Stimulated activated effector memory CD8-positive, alpha-beta T cell treated with anti-CD3 and anti-CD28 coated beads, Interleukin-12 subunit alpha, Interleukin-12 subunit beta, amount 100 ng/mL, for 72 hours (primary cell): Measurements from ENCODE around the gene DCAF17.
"Not testable (repeated sequence)": the region's sequence is repeated elsewhere in the genome, so short reads cannot be mapped to it uniquely, and the experiment has no call there.

Experiments
- ATAC-seq: fragments of 150-1000 bp; cut with Tn5 transposase; 2 replicates; pipeline ENCODE4 v1.10.0; 2021
- DNase-seq, 2 donors: peaks; one replicate each; pipeline ENCODE4 v3.0.0; 2021 to 2022; ENCODE audit warnings: low spot score in 2 of 2
- H3K27ac Mint-ChIP-seq: one replicate; pipeline ENCODE4 v1.8.0; 2022; ENCODE audit warnings: mild to moderate bottlenecking, mixed read lengths
- H3K36me3 Mint-ChIP-seq: one replicate; pipeline ENCODE4 v1.8.0; 2022; ENCODE audit warnings: mild to moderate bottlenecking, mixed read lengths
- H3K4me1 Mint-ChIP-seq: one replicate; pipeline ENCODE4 v1.8.0; 2022; ENCODE audit warnings: mixed read lengths
- H3K4me3 Mint-ChIP-seq: one replicate; pipeline ENCODE4 v1.8.0; 2022; ENCODE audit warnings: mild to moderate bottlenecking, mixed read lengths
- H3K9me3 Mint-ChIP-seq: one replicate; pipeline ENCODE4 v1.8.0; 2022; ENCODE audit warnings: mixed read lengths

The DCAF17 gene

GRCh38 chr2:171470129-171470528 lies 36.1 kb downstream of the DCAF17 start:
- no peaks in the 10 kb centered on the region for H3K9me3 Mint-ChIP-seq
- no peak for ATAC-seq
- peaks cover 62% of the 10 kb centered on the region for H3K36me3 Mint-ChIP-seq
- H3K27ac Mint-ChIP-seq = no peak overlapping the region
- DNase-seq = no peak
- no peak overlapping the region for H3K4me3 Mint-ChIP-seq
- no peaks in the 10 kb centered on the region for H3K4me1 Mint-ChIP-seq

GRCh38 chr2:171475979-171476378 lies 42.0 kb downstream of the DCAF17 start:
- Mint-ChIP-seq H3K27ac (no peak overlapping the region), H3K4me3 (no peak overlapping the region), H3K4me1 (no peaks in the 10 kb centered on the region), H3K9me3 (no peaks in the 10 kb centered on the region), H3K36me3 (peaks cover 52% of the 10 kb centered on the region)
- no peak for ATAC-seq
- DNase-seq = no peak

GRCh38 chr2:171478345-171478744 lies 44.3 kb downstream of the DCAF17 start:
- Mint-ChIP-seq H3K36me3 (peaks cover 50% of the 10 kb centered on the region), H3K4me1 (peaks cover 8% of the 10 kb centered on the region), H3K27ac (no peak overlapping the region), H3K9me3 (no peaks in the 10 kb centered on the region), H3K4me3 (no peak overlapping the region)
- ATAC-seq = no peak
- DNase-seq = no peak

GRCh38 chr2:171479154-171479814 lies 45.3 kb downstream of the DCAF17 start:
- Mint-ChIP-seq H3K4me1 (peaks cover 8% of the 10 kb centered on the region), H3K9me3 (no peaks in the 10 kb centered on the region), H3K36me3 (peaks cover 43% of the 10 kb centered on the region), H3K4me3 (no peak overlapping the region), H3K27ac (no peak overlapping the region)
- ATAC-seq (peak; percentile 74), DNase-seq (no peak)

- Mint-ChIP-seq H3K36me3 (peaks cover 34% of the 10 kb centered on the region), H3K4me1 (peaks cover 19% of the 10 kb centered on the region)
Measured at GRCh38 chr2:171480908-171481307, 46.9 kb downstream of the DCAF17 start.

GRCh38 chr2:171482308-171482707 lies 48.3 kb downstream of the DCAF17 start:
- Mint-ChIP-seq H3K4me1 (peaks cover 19% of the 10 kb centered on the region), H3K27ac (peak overlapping the region; percentile 5), H3K36me3 (peaks cover 28% of the 10 kb centered on the region), H3K9me3 (no peaks in the 10 kb centered on the region), H3K4me3 (no peak overlapping the region)
- ATAC-seq = no peak
- no peak for DNase-seq

More at GRCh38 chr2:171480908-171481307, 46.9 kb downstream of the DCAF17 start:
- DNase-seq (no peak), ATAC-seq (no peak)
- Mint-ChIP-seq H3K27ac (no peak overlapping the region), H3K4me3 (no peak overlapping the region), H3K9me3 (no peaks in the 10 kb centered on the region)

- H3K4me3 Mint-ChIP-seq = no peak overlapping the region
- ATAC-seq (no peak), DNase-seq (no peak)
- no peaks in the 10 kb centered on the region for H3K9me3 Mint-ChIP-seq
- H3K4me1 Mint-ChIP-seq = peaks cover 19% of the 10 kb centered on the region
- peak overlapping the region; percentile 5 for H3K27ac Mint-ChIP-seq
- peaks cover 24% of the 10 kb centered on the region for H3K36me3 Mint-ChIP-seq
Measured at GRCh38 chr2:171482877-171483276, 48.9 kb downstream of the DCAF17 start.

- H3K4me3 Mint-ChIP-seq = no peak overlapping the region
- H3K4me1 Mint-ChIP-seq = peaks cover 19% of the 10 kb centered on the region
- ATAC-seq (no peak), DNase-seq (no peak)
- H3K9me3 Mint-ChIP-seq = no peaks in the 10 kb centered on the region
- H3K27ac Mint-ChIP-seq = peak overlapping the region; percentile 4
- H3K36me3 Mint-ChIP-seq = peaks cover 29% of the 10 kb centered on the region
Measured at GRCh38 chr2:171483793-171484192, 49.8 kb downstream of the DCAF17 start.

GRCh38 chr2:171485116-171485515 lies 51.1 kb downstream of the DCAF17 start:
- Mint-ChIP-seq H3K4me3 (no peak overlapping the region), H3K4me1 (peaks cover 19% of the 10 kb centered on the region), H3K36me3 (peaks cover 17% of the 10 kb centered on the region), H3K9me3 (no peaks in the 10 kb centered on the region), H3K27ac (peak overlapping the region; percentile 48)
- DNase-seq (no peak), ATAC-seq (peak; percentile 62)

- no peak for ATAC-seq
- Mint-ChIP-seq H3K4me1 (peaks cover 18% of the 10 kb centered on the region), H3K4me3 (no peak overlapping the region), H3K9me3 (no peaks in the 10 kb centered on the region), H3K27ac (no peak overlapping the region), H3K36me3 (peaks cover 10% of the 10 kb centered on the region)
- no peak for DNase-seq
Measured at GRCh38 chr2:171487201-171487600, 53.2 kb downstream of the DCAF17 start.

- H3K4me1 Mint-ChIP-seq = peaks cover 12% of the 10 kb centered on the region
- H3K36me3 Mint-ChIP-seq = peaks cover 10% of the 10 kb centered on the region
Measured at GRCh38 chr2:171487803-171488259, 53.8 kb downstream of the DCAF17 start.

GRCh38 chr2:171490577-171490976 lies 56.6 kb downstream of the DCAF17 start:
- H3K27ac Mint-ChIP-seq = no peak overlapping the region

More at GRCh38 chr2:171487803-171488259, 53.8 kb downstream of the DCAF17 start:
- DNase-seq (no peak), ATAC-seq (no peak)
- no peaks in the 10 kb centered on the region for H3K9me3 Mint-ChIP-seq
- no peak overlapping the region for H3K4me3 Mint-ChIP-seq
- H3K27ac Mint-ChIP-seq = no peak overlapping the region

GRCh38 chr2:171491292-171491691 lies 57.3 kb downstream of the DCAF17 start:
- peaks cover 2% of the 10 kb centered on the region for H3K9me3 Mint-ChIP-seq
- H3K4me1 Mint-ChIP-seq = no peaks in the 10 kb centered on the region
- no peak overlapping the region for H3K4me3 Mint-ChIP-seq

More at GRCh38 chr2:171490577-171490976, 56.6 kb downstream of the DCAF17 start:
- Mint-ChIP-seq H3K4me1 (no peaks in the 10 kb centered on the region), H3K36me3 (peaks cover 10% of the 10 kb centered on the region), H3K4me3 (no peak overlapping the region), H3K9me3 (no peaks in the 10 kb centered on the region)
- DNase-seq (no peak), ATAC-seq (no peak)

GRCh38 chr2:171492664-171493063 lies 58.6 kb downstream of the DCAF17 start:
- Mint-ChIP-seq H3K9me3 (peaks cover 4% of the 10 kb centered on the region), H3K36me3 (peaks cover 10% of the 10 kb centered on the region), H3K4me3 (no peak overlapping the region), H3K4me1 (no peaks in the 10 kb centered on the region), H3K27ac (no peak overlapping the region)
- ATAC-seq = no peak
- no peak for DNase-seq

More at GRCh38 chr2:171491292-171491691, 57.3 kb downstream of the DCAF17 start:
- H3K36me3 Mint-ChIP-seq = peaks cover 10% of the 10 kb centered on the region
- no peak overlapping the region for H3K27ac Mint-ChIP-seq
- no peak for ATAC-seq
- DNase-seq = no peak

- not testable (repeated sequence) for H3K4me1 Mint-ChIP-seq, H3K36me3 Mint-ChIP-seq, H3K9me3 Mint-ChIP-seq, H3K27ac Mint-ChIP-seq, DNase-seq, ATAC-seq, H3K4me3 Mint-ChIP-seq
Measured at GRCh38 chr2:171497664-171498063, 63.6 kb downstream of the DCAF17 start.

- H3K9me3 Mint-ChIP-seq = no peaks in the 10 kb centered on the region
Measured at GRCh38 chr2:171505374-171505773, 71.3 kb downstream of the DCAF17 start.

More at GRCh38 chr2:171505374-171505773, 71.3 kb downstream of the DCAF17 start:
- H3K4me3 Mint-ChIP-seq = no peak overlapping the region
- no peak overlapping the region for H3K27ac Mint-ChIP-seq
- ATAC-seq (no peak), DNase-seq (no peak)
- H3K36me3 Mint-ChIP-seq = no peaks in the 10 kb centered on the region
- peaks cover 7% of the 10 kb centered on the region for H3K4me1 Mint-ChIP-seq
